HG02840 (cell line): ENCODE data around the gene XXYLT1.

Experiments used
- ATAC-seq: cut with Tn5 transposase; IDR thresholded peaks from one replicate; pipeline ENCODE4 v1.9.1; 2021; ENCODE audit warnings: mild to moderate bottlenecking, moderate library complexity, moderate number of reproducible peaks; ENCODE audit not compliant: unreplicated experiment, low FRiP score

Gene XXYLT1

GRCh38 chr3:195172896-195173295 is 98.1 kb downstream of the XXYLT1 start:
- no peak for ATAC-seq

- no peak for ATAC-seq
Observed at GRCh38 chr3:195172039-195172684, 98.8 kb downstream of the XXYLT1 start.

DNA sequence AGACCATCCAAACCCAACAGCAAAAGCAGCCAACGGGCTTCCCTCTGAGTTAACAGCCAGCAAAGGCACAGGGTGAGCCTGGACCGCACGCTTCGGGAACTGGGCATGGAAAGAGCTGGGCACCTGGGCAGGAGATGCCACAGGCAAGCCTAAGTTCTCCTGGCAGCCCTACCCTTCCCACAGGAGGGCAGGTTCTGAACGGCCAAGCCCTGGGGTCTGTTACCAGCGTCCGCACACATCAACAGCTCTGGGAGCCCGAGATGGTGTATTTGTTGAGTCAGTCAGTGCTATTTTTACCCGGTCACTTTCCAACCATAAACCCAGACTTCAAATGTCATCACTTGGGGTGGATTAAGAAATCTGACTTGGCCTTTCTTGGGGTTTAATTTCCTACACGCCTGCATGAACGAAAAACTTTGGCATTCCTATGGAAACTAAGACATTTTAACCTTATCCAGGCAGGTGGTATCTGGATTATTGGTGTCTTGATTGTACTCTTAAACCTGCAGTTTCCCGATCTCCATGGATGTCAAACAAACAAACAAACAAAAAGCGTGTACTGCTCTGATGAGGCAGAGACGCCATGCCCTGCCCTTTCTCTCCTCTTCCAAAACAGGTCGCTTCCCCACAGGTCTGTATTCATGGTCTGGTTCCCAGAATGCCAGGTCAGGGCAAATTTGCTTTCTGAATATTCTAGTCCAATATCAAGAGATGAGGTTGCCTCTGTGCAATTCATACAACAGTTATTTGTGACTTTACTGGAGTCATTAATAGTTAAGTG is 99.7 kb downstream of the XXYLT1 start:
- ATAC-seq = no peak

- ATAC-seq = no peak
Observed at GRCh38 chr3:195170496-195170895, 100.5 kb downstream of the XXYLT1 start.

- no peak for ATAC-seq
Observed at GRCh38 chr3:195169011-195169649, 101.8 kb downstream of the XXYLT1 start.

GRCh38 chr3:195168009-195168762 is 102.8 kb downstream of the XXYLT1 start:
- no peak for ATAC-seq

- no peak for ATAC-seq
Observed at GRCh38 chr3:195165790-195166189, 105.2 kb downstream of the XXYLT1 start.

DNA sequence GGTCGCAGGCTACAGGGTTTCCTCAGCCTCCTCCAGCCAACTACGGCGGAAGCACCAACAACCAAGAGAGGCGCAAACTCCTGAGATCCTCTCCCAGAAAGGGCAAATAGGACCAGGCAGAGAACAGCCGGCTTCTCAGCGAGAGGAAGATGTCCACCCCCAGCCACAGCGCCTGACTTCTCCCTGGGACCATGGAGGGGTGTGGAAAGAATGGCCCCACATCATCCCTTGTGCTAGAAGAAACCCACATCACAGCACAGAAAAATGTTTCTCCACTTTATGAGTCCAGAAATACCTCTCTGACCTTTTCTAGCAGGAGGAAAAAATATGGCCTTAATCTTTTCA is 105.7 kb downstream of the XXYLT1 start:
- ATAC-seq = no peak

DNA sequence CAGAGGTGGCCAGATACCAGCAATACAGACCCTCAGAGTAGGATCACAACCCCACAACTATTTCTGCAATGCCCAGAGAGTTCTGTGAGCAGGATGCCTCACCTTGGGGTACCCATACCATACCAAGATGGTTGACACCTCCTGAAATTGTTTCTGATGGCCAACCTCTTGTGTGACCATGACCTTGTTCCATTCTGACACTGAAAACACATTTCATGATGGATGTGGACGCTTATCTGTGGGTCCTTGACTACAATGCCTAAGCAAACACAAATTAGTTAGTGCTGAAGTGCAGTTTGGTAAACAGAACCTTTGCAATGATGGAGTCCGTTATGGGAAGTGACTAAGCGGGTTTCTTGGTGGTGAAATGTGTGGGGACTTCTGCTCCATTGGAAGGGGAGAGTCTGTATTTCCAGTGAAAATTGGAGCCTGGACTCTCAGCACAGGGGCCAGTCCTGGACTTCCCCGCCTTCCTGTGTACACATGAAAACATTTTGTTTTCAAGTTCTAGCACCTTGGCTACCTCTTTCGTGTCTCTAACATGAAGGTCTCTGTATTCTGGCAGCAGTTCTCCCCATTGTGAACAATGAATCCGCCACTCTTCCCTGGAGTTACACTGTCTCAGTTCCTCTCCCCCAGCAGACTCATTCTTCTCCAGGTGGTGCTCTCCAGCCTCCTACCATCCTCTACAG is 106.2 kb downstream of the XXYLT1 start:
- ATAC-seq = no peak

GRCh38 chr3:195163719-195164572 is 107.0 kb downstream of the XXYLT1 start:
- ATAC-seq = no peak

DNA sequence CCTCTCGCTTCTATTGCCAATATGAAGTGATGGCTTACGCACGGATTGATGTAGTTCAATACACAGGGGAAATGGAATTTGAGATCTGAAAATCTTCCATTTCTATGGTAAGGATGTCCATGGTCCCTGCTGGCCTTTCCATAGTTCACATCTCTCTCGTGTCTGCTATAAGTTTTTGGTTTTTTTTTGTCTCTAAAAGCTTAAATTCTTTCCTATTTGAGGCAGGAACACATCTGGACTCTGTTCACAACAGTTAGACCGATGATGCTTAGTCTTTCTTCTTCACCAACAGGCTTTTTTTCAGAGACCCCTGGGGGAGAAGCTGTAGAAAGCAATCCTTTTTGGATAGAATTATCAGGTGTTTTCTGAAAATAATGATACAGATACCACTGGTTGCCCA is 108.1 kb downstream of the XXYLT1 start:
- ATAC-seq = no peak

DNA sequence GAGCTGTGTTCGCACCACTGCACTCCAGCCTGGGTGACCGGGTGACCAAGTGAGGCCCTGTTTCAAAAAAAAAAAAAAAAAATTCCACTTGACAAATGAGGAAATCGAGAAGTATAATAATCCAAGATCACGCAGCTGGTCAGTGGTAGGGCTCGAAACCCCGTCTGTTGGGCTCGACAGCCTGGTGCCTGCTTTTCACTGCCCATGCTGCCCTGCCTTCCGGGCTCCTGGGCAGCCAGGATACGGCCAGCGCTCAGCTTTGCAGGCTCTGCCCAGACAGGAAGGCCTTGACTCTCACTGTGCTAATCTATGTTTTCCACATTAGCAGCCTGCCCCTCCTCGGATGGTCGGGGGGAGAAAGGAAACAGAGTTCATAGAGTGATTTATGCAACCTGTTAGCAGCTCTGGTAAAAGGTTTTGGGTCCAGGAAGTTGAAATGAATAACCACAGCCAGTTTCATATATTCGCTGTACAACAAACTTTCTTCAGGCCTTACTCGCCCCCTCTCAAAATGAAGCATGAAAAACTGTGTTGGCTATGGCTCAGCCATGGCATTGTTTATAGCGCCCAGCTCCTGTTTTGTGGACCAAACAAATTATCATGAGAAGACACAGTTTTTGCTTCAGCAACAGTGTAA is 108.8 kb downstream of the XXYLT1 start:
- ATAC-seq = no peak

GRCh38 chr3:195160908-195161434 is 110.0 kb downstream of the XXYLT1 start:
- no peak for ATAC-seq

DNA sequence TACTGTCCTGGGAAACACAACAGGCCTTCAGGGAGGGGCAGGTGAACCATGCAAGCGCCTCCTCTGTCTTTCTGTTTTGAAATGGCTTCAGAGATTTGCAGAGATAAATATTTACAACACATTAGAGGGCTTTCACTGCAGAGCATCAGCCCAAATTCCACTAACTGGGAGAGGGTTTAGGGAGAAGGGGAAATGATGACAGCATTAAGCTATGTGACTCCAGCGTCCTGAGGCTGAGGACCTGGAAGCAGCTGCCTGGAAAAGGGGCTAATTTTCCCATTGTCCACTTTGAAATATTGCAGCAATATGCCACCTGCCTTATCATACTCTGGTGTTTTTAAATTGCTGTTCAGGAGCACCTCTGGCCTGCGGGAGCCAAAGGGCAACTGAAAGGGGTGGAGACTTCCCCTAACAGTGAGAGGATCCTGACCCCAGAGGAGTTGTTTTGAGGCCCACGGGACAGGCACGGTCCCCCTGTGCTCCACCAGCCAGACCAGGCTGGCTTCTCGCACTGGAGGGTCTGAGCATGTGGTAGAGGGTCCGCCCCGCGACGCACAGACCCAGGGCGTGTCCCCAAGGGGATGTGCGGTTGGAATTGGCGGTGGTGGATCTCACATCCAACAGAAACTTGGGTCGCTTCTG is 110.6 kb downstream of the XXYLT1 start:
- ATAC-seq = no peak

- ATAC-seq = no peak
Observed at GRCh38 chr3:195159814-195160165, 111.2 kb downstream of the XXYLT1 start.

- no peak for ATAC-seq
Observed at GRCh38 chr3:195159117-195159813, 111.7 kb downstream of the XXYLT1 start.

DNA sequence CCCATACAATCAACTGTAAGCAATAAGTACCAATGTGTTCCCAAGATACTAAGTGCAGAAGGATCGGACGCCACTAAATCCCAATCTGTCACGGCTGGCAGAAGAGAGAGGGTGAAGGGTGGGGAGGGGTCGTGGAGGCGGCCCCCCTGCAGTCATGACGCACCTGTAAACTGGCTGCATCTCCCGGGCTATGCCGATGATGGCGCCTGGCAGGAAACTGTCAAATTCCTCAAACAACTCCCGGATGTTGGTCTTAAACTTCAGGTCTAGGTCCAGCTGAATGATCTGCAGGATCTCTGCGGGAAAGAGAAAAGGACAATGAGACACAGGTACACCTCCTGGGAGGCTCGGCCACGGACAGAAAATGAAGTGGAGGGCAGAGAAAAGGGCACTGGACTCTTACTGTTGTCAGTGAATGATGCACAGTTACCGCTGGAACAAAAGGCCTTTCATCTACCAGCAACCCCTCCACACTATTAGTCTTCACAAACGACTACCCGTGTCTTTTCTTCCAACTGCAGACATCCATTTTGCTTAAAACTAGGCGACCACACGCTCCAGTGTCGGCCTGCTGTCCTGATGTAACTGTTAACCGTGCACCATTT is 114.6 kb downstream of the XXYLT1 start:
- ATAC-seq = no peak
